NCI-H1694 (cell line): ENCODE measurements around the gene AVPR2.

Experiments used
- DNase-seq: peaks from one replicate; lab custom pipeline; 2025; lab: John Stamatoyannopoulos, UW

The AVPR2 gene

GRCh38 chrX:153932220-153932915, 27.9 kb downstream of the AVPR2 start:
- no peak for DNase-seq

- no peak for DNase-seq
Observed at GRCh38 chrX:153933748-153934147, 29.3 kb downstream of the AVPR2 start.

DNA sequence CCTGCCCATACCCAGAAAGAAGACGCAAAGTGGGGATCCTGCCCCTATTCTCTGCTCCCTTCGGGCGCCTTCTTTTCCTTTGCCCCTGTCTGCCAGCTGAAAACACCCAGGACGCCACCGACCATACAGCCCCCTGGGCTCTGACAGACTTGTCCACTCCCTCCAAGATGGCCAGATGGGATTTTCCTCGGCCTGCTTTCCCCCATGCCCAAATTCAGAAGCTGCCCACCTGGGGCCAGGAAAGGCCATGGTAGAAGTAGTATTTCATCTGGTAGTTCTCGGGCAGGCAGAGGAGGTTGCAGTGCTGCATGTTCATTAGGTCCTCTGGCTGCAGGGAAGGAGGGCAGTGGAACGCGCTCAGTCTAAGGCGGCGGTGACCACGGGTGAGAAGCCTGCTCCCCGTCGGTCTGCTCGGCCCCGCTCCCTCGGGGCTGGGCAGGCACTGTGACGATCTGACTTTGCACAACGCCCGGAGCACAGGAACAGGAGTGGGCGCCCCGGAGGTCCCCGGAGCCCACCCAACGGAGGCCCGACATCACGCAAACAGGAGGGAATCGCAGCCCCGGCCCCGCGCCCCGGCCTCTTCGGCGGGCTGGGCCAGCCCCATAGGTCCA, 29.8 kb downstream of the AVPR2 start:
- DNase-seq, result no peak

DNA sequence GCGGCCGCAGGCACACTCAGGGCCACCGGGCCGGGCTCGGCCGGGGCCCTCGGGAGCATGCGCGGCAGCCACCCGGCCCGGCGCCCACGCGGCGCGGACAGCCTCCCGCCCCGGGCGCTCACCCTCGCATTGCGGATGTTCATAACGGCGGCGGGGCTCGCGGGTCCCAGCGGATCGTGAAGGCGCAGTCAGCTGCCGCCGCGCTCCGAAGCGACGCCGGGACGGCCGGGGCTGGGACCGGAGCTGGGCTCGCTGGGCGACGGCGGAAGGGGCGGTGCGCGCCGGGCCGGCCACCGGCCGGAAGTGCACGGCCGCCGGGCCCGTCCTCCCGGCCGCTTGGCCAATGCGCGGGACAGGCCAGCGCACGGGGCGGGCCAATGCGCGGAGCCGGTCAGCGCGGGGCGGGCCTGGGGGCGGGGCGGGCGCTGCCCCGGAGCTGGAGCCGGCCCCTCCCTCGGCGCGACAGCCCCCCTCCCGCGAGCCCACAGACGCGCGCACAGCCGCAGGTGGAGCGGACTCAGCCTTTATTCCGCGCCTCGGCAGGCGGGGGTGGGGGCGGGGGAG, 30.4 kb downstream of the AVPR2 start, which contains the start of gene NAA10:
Gene NAA10, minus strand, starts transcription at position 276 of the 564 bp plus-strand sequence. Its CDS starts 133 bp downstream, at position 143.
- no peak for DNase-seq

GRCh38 chrX:153935326-153935851, 30.9 kb downstream of the AVPR2 start:
- no peak for DNase-seq

DNA sequence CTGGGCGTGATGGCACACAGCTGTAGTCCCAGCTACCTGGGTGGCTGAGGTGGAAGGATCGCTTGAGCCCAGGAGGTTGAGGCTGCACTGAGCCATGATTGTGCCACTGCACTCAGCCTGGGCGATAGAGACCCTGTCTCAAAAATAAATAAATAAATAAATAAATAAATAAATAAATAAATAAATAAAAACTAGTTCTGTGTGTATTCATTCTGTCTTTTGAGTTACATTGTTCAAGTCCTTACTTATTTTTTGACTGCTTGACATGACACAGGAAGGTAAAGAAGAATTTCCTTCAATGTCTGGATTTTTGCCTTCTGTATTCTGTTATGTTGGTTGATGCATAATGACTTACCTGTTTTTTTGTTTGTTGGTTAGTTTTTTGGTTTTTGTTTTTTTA, 32.6 kb downstream of the AVPR2 start:
- DNase-seq, result no peak

- DNase-seq, result no peak
Observed at GRCh38 chrX:153938226-153938786, 33.8 kb downstream of the AVPR2 start.

GRCh38 chrX:153939573-153939972, 35.1 kb downstream of the AVPR2 start:
- DNase-seq, result no peak

DNA sequence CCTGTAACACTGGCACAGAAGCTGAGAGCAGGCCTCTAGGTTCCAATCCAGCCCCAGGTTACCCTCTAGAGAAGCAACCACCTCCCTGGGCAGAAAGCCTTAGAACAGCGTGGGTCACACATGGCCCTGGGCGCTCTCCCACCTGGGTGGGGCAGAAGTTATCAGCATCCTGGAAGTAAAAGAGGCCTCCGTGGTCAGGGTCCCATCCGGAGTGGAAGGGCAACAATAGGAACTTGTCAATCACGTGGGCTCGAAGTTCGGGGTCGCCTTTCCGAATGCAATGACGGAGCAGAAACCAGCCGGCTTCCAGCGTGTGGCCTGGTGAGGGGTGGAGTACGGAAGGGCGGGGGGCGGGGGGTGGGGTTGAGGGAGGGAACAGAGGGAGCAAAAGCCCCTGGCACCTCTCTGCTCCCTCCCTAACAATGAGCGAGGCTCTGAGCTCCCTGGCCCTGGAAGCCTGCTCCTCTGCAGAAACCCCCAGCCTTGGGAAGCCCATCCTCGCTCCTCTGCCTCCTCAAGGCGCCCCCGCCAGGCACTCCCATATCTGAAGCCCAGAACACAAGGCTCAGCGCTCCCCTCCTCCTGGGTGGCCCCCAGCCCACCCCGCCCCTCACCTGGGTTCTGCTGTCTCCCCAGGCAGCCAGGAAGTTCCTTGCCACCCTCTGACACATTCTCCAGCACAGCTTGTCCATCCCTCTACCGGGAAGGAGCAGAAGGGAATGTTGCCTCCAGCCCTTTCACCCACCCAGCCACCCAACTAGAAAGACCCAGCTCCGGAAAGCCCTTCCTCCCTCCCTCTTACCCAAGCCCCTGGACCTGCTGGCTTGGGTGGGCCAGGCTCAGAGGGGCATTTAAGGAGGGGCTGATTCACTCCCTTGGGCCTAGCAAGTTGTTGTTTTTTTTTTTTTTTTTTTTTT, 37.1 kb downstream of the AVPR2 start:
- DNase-seq, result no peak

- no peak for DNase-seq
Observed at GRCh38 chrX:153944140-153944799, 39.8 kb downstream of the AVPR2 start, which contains the start of gene RENBP. RENBP (minus strand) TSS chrX:153944643; CDS start chrX:153944610, 33 bp downstream.

- no peak for DNase-seq
Observed at GRCh38 chrX:153944800-153945150, 40.3 kb downstream of the AVPR2 start.

GRCh38 chrX:153945956-153946943, 41.8 kb downstream of the AVPR2 start:
- no peak for DNase-seq

- DNase-seq, result peak; percentile 81
Observed at GRCh38 chrX:153947009-153947769, 42.7 kb downstream of the AVPR2 start.

GRCh38 chrX:153948002-153948466, 43.6 kb downstream of the AVPR2 start:
- DNase-seq, result no peak

- DNase-seq, result no peak
Observed at GRCh38 chrX:153948847-153949805, 44.7 kb downstream of the AVPR2 start.

- no peak for DNase-seq
Observed at GRCh38 chrX:153950127-153950526, 45.7 kb downstream of the AVPR2 start.

DNA sequence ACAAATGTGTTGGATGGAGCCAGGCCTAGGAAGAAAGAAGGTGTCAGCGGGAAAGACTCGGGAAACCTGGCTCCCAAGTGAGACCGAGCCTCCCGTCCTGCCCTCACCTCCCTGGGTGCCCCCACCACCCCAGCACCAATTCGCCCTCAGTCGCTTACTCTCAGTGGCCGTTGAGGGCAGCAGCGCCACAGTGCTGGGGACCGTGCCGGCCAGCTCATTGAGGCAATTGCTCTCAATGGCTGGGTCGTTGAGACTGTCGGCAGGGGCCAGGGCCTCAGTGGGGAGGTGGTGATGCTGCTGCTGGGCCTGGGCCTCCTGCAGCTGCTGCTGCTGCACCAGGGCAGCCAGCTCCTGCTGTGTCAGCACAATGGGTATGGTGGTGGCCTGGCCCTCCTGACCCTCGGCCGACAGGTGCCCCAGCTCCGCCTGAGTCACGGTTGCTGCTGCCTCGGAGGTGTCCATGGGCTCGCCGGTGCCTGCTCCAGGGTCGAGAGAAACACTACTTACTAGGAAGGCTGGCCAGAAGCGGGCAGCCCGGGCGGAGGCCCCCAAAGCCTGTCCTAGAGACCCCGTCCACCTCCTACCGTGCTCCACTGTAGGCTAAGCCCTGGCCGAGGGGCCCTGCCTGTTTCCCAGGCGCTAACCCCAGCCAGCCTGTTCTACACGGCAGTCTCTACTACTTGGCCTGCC, 47.4 kb downstream of the AVPR2 start:
- no peak for DNase-seq
